ENCODE results near the gene ROBO3. TPM values are rescaled to one million over a fixed set of nuclear protein-coding genes. Genes with fewer than 3 reads are reported as not detected.

The ROBO3 gene
- total RNA-seq, 4 donors from 2014 or later, result 1.9 to 5.3 (median 3.3) TPM

- intact Hi-C loops (cut with DNase I; ENCODE audit: low total_unique reads), result no loop called here
- TF ChIP-seq, protein P1, sequence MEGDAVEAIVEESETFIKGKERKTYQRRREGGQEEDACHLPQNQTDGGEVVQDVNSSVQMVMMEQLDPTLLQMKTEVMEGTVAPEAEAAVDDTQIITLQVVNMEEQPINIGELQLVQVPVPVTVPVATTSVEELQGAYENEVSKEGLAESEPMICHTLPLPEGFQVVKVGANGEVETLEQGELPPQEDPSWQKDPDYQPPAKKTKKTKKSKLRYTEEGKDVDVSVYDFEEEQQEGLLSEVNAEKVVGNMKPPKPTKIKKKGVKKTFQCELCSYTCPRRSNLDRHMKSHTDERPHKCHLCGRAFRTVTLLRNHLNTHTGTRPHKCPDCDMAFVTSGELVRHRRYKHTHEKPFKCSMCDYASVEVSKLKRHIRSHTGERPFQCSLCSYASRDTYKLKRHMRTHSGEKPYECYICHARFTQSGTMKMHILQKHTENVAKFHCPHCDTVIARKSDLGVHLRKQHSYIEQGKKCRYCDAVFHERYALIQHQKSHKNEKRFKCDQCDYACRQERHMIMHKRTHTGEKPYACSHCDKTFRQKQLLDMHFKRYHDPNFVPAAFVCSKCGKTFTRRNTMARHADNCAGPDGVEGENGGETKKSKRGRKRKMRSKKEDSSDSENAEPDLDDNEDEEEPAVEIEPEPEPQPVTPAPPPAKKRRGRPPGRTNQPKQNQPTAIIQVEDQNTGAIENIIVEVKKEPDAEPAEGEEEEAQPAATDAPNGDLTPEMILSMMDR (IDR thresholded peaks at IDR 0.05), result no peak
- TF ChIP-seq POLR2A (IDR thresholded peaks at IDR 0.05), result no peak
- H3K4me3 ChIP-seq (ENCODE audit: low read depth, poor library complexity, severe bottlenecking), result no peak overlapping the region
- DNase-seq (ENCODE audit: low spot score in 2 of 2), result peak in 1 of 2 donors; percentile 74
- 88% methylated on average over 7 of the region's 7 CpGs for whole genome bisulfite sequencing, 2 donors
Observed at GRCh38 chr11:124874571-124875255, 9.5 kb downstream of the ROBO3 start.

- TF ChIP-seq POLR2A (IDR thresholded peaks at IDR 0.05), result no peak
- TF ChIP-seq, protein P1 (IDR thresholded peaks at IDR 0.05), result no peak
- WGBS, 2 donors, result 50 to 71% methylated on average over 3 of the region's 3 CpGs
- no peak overlapping the region for H3K4me3 ChIP-seq (ENCODE audit: low read depth, poor library complexity, severe bottlenecking)
- DNase-seq (ENCODE audit: low spot score in 2 of 2), result peak in 1 of 2 donors; percentile 83
- intact Hi-C loops (cut with DNase I; ENCODE audit: low total_unique reads), result no loop called here
Observed at GRCh38 chr11:124875401-124875800, 10.2 kb downstream of the ROBO3 start.

GRCh38 chr11:124875943-124876817 is 10.9 kb downstream of the ROBO3 start:
- 0% methylated on average over 34 to 48 of the region's 69 CpGs for WGBS, 2 donors
- H3K4me3 ChIP-seq (ENCODE audit: low read depth, poor library complexity, severe bottlenecking), result peak overlapping the region; percentile 21
- intact Hi-C loops (cut with DNase I; ENCODE audit: low total_unique reads), result no loop called here
- no peak for TF ChIP-seq POLR2A (IDR thresholded peaks at IDR 0.05)
- TF ChIP-seq, protein P1 (IDR thresholded peaks at IDR 0.05), result no peak
- peak; percentile 76 to 96 for DNase-seq (ENCODE audit: low spot score in 2 of 2)

DNA sequence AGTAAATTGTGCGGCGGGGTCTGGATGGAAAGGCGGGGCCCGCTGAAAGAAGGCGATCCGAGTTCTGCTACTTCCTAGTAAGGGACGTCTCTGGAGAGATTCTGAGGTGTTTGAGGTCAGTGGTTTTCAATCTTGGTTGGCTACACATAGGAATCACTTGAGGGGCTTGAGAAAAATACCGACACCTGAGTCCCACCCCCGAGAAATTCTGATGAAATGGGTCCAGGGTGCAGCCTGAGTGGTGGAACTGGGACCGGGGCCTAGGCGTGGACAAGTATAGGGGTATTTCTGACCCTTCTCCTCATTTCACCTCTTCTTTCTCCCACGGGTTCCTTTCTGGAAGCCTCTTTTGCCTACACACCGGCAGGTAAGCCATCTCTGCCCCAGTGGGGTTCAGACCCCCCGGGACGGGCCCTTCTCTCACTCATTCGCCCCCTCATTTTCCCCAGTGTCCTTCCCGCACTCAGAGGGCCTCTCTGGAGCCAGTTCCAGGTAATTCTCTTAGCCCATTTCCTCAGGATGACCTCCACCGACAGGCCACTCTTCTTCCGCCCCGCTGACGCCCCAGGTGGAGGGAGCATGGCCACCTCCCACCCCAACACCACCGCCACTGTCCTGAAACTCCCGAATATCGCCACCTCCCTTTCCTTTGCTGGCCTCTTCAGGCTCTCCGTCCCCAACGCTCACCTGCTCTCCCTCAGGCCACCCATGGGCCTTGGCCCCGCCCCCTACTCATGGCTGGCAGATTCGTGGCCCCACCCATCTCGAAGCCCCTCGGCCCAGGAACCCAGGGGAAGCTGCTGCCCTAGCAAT is 11.8 kb downstream of the ROBO3 start:
- WGBS, 2 donors, result 26 to 30% methylated on average over 30 of the region's 30 CpGs
- no peak for TF ChIP-seq POLR2A (IDR thresholded peaks at IDR 0.05)
- TF ChIP-seq, protein P1 (IDR thresholded peaks at IDR 0.05), result no peak
- intact Hi-C loops (cut with DNase I; ENCODE audit: low total_unique reads), result no loop called here
- no peak overlapping the region for H3K4me3 ChIP-seq (ENCODE audit: low read depth, poor library complexity, severe bottlenecking)
- DNase-seq (ENCODE audit: low spot score in 2 of 2), result peak in 1 of 2 donors; percentile 78

GRCh38 chr11:124877631-124877909 is 12.3 kb downstream of the ROBO3 start:
- TF ChIP-seq POLR2A (IDR thresholded peaks at IDR 0.05), result no peak
- TF ChIP-seq, protein P1 (IDR thresholded peaks at IDR 0.05), result no peak
- no peak overlapping the region for H3K4me3 ChIP-seq (ENCODE audit: low read depth, poor library complexity, severe bottlenecking)
- intact Hi-C loops (cut with DNase I; ENCODE audit: low total_unique reads), result no loop called here
- 49 to 76% methylated on average over 7 to 10 of the region's 10 CpGs for WGBS, 2 donors
- DNase-seq (ENCODE audit: low spot score in 2 of 2), result peak in 1 of 2 donors; percentile 83

Data from lower leg skin (tissue), 4 donors.